Measurements from ENCODE around the gene NBPF4.
"Not testable (repeated sequence)": the region's sequence is repeated elsewhere in the genome, so short reads cannot be mapped to it uniquely, and the experiment has no call there.

- TF ChIP-seq CTCF (conservative IDR thresholded peaks at IDR 0.05; ENCODE audit: low read depth, low read length); EZH2 (IDR thresholded peaks at IDR 0.05; ENCODE audit: borderline replicate concordance, low read depth, low read length, poor library complexity, severe bottlenecking): not testable (repeated sequence)
Measured at GRCh38 chr1:108229976-108230375, 13.9 kb downstream of the NBPF4 start.

All from A673 (cell line).